Caco-2 (cell line): ENCODE data around the gene PLD3. TPM values are rescaled to one million over a fixed set of nuclear protein-coding genes. Genes with fewer than 3 reads are reported as not detected.

Experiments
- BruUV-seq: library from RNA; stranded (reverse); fragments of 400-500 nt; replicated peaks from 2 replicates; lab custom pipeline; 2021; lab: Mats Ljungman, UMichigan
- CTCF ChIA-PET: fragments of 300-600 bp; sonication (Branson Sonifier 250); formaldehyde crosslinking; loops from one replicate; lab custom pipeline; 2022; ENCODE audit warnings: antibody characterized with exemption; lab: Charles Lee
- POLR2A ChIA-PET: fragments of 300-600 bp; sonication (Branson Sonifier 250); formaldehyde crosslinking; loops from one replicate; lab custom pipeline; 2022; ENCODE audit warnings: antibody characterized with exemption; lab: Charles Lee
- DNase-seq, 2 experiments: peaks; one replicate each; pipeline versions ENCODE4 v3.0.0 to v3.0.0-alpha.2; 2020 to 2022
- H3K27me3 ChIP-seq: replicated peaks from 2 replicates; pipeline ENCODE4 v1.6.0; 2011; ENCODE audit warnings: low read length; ENCODE audit not compliant: control insufficient read depth, insufficient read depth
- H3K36me3 ChIP-seq: 2 replicates; pipeline ENCODE4 v1.5.1; 2011; ENCODE audit warnings: low read length; ENCODE audit not compliant: control insufficient read depth, insufficient read depth
- H3K4me1 ChIP-seq: fragments of 250-450 bp; sonication (Bioruptor Pico); 2 replicates; pipeline ENCODE4 v1.5.1; 2020; ENCODE audit warnings: mild to moderate bottlenecking
- H3K4me3 ChIP-seq: 2 replicates; pipeline ENCODE4 v1.5.1; 2011; ENCODE audit warnings: low read depth, mild to moderate bottlenecking, control low read depth, low read length
- H3K9me3 ChIP-seq: fragments of 250-450 bp; sonication (Bioruptor Pico); 2 replicates; pipeline ENCODE4 v1.5.1; 2020; ENCODE audit warnings: mild to moderate bottlenecking, moderate library complexity
- H3K27ac Mint-ChIP-seq: one replicate; pipeline ENCODE4 v1.8.0; 2022; ENCODE audit warnings: mixed read lengths; ENCODE audit not compliant: unreplicated experiment
- H3K27me3 Mint-ChIP-seq: one replicate; pipeline ENCODE4 v1.8.0; 2022; ENCODE audit warnings: mixed read lengths; ENCODE audit not compliant: insufficient read depth, unreplicated experiment
- H3K36me3 Mint-ChIP-seq: one replicate; pipeline ENCODE4 v1.8.0; 2022; ENCODE audit warnings: mild to moderate bottlenecking, mixed read lengths; ENCODE audit not compliant: insufficient read depth, unreplicated experiment
- H3K4me1 Mint-ChIP-seq: one replicate; pipeline ENCODE4 v1.8.0; 2022; ENCODE audit warnings: low read depth, mixed read lengths; ENCODE audit not compliant: unreplicated experiment
- H3K4me3 Mint-ChIP-seq: one replicate; pipeline ENCODE4 v1.8.0; 2022; ENCODE audit warnings: mild to moderate bottlenecking, moderate library complexity, mixed read lengths; ENCODE audit not compliant: unreplicated experiment
- H3K9me3 Mint-ChIP-seq: one replicate; pipeline ENCODE4 v1.8.0; 2022; ENCODE audit warnings: mixed read lengths; ENCODE audit not compliant: unreplicated experiment
- intact Hi-C: fragments of 100-400 bp; cut with micrococcal nuclease; formaldehyde crosslinking; loops from one replicate; pipeline ENCODE4 v1.10.0; 2022; ENCODE audit not compliant: unreplicated experiment
- total RNA-seq: library from RNA; stranded (reverse); gene quantifications from 2 replicates; pipeline ENCODE4 v1.2.3, GENCODE V29; 2022
- TF ChIP-seq, protein P1 (sequence below), 2 experiments: fragments of 200-600 bp in 1 of 2; IDR thresholded peaks; 1 replicate in 1 of 2; 2 replicates in 1 of 2; pipeline versions ENCODE4 v1.5.1 to v1.8.0; 2011 to 2022; ENCODE audit warnings: antibody characterized with exemption in 1 of 2, control low read depth in 1 of 2, inconsistent platforms in 1 of 2, low read depth in 1 of 2, low read length in 1 of 2, mild to moderate bottlenecking in 1 of 2, moderate library complexity in 1 of 2; ENCODE audit not compliant: insufficient read depth in 1 of 2, severe bottlenecking in 1 of 2, unreplicated experiment in 1 of 2

Gene PLD3
- total RNA-seq, 1 experiment from 2014 or later, result 114 TPM

DNA sequence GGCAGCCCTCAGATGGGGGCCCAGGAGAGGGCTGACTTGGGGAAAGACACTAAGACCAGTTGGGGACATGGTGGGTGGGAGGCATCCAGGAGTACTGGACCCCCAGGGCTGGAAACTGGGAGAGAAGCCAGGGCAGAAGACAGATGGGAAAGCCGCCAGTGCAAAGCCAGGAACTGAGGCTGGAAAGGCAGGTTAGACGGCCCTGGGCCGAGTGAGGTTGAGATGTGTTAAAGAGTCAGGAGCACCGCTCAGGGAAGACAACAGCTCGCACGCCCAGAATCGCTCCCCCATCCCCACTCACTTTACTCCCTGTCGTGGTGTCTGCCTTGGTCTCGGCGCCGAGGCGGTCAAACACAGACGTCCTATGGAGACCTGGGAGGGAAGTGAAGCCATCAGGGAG, 24.8 kb upstream of the PLD3 start:
- intact Hi-C loops, result no loop called here
- H3K9me3 ChIP-seq, result no peaks in the 10 kb centered on the region
- H3K27me3 Mint-ChIP-seq, result no peaks in the 10 kb centered on the region
- peaks cover 74% of the 10 kb centered on the region for H3K36me3 Mint-ChIP-seq
- CTCF ChIA-PET, result no interaction called here
- POLR2A ChIA-PET, result no interaction called here
- TF ChIP-seq, protein P1, sequence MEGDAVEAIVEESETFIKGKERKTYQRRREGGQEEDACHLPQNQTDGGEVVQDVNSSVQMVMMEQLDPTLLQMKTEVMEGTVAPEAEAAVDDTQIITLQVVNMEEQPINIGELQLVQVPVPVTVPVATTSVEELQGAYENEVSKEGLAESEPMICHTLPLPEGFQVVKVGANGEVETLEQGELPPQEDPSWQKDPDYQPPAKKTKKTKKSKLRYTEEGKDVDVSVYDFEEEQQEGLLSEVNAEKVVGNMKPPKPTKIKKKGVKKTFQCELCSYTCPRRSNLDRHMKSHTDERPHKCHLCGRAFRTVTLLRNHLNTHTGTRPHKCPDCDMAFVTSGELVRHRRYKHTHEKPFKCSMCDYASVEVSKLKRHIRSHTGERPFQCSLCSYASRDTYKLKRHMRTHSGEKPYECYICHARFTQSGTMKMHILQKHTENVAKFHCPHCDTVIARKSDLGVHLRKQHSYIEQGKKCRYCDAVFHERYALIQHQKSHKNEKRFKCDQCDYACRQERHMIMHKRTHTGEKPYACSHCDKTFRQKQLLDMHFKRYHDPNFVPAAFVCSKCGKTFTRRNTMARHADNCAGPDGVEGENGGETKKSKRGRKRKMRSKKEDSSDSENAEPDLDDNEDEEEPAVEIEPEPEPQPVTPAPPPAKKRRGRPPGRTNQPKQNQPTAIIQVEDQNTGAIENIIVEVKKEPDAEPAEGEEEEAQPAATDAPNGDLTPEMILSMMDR (IDR thresholded peaks at IDR 0.05; ENCODE audit: insufficient read depth in 1 of 2, low read depth in 1 of 2, low read length in 1 of 2, severe bottlenecking in 1 of 2, unreplicated experiment in 1 of 2), result no peak
- DNase-seq, result no peak
- H3K4me1 ChIP-seq, result no peaks in the 10 kb centered on the region
- no peak overlapping the region for H3K4me3 ChIP-seq
- BruUV-seq, result no TSS peak
- no peaks in the 10 kb centered on the region for H3K27me3 ChIP-seq
- no peaks in the 10 kb centered on the region for H3K9me3 Mint-ChIP-seq
- no peak overlapping the region for H3K4me3 Mint-ChIP-seq
- peaks cover 1% of the 10 kb centered on the region; the same call in 1 of the 2 replicates for H3K36me3 ChIP-seq
- H3K4me1 Mint-ChIP-seq, result no peaks in the 10 kb centered on the region
- H3K27ac Mint-ChIP-seq, result no peak overlapping the region

DNA sequence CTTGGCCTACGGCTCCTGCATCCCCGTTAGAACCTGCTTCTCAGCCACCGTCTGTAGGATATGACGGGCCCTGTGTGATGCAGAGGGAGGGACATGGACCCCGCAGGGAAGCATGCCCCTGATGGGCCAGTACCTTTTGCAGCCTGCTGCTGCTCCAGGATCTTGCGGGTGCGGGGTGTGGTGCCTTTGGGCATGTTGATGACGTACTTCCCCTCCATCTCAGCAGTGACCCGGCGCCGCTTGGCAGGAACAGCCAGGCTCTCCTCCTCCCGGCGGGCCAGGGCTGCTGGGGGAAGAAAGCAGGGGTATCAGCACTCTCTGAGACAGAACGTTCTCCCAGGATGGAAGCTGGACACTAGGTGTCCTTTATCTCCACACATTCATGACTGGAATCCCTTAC, 22.3 kb upstream of the PLD3 start:
- Mint-ChIP-seq H3K4me1 (no peaks in the 10 kb centered on the region), H3K27me3 (no peaks in the 10 kb centered on the region), H3K4me3 (no peak overlapping the region), H3K36me3 (peaks cover 75% of the 10 kb centered on the region), H3K27ac (no peak overlapping the region), H3K9me3 (no peaks in the 10 kb centered on the region)
- TF ChIP-seq, protein P1 (IDR thresholded peaks at IDR 0.05; ENCODE audit: insufficient read depth in 1 of 2, low read depth in 1 of 2, low read length in 1 of 2, severe bottlenecking in 1 of 2, unreplicated experiment in 1 of 2), result no peak
- BruUV-seq, result no TSS peak
- no peak for DNase-seq
- intact Hi-C loops, result no loop called here
- Histone ChIP-seq H3K9me3 (no peaks in the 10 kb centered on the region), H3K36me3 (peaks cover 3% of the 10 kb centered on the region), H3K4me3 (no peak overlapping the region), H3K4me1 (no peaks in the 10 kb centered on the region), H3K27me3 (no peaks in the 10 kb centered on the region)
- CTCF ChIA-PET, result interaction anchor here (1.3 kb wide), 1 partner anchor 21 kb away, joined by 8 read pairs; no protein-coding TSS in a partner anchor
- POLR2A ChIA-PET, result interaction anchor here (0.7 kb wide), 1 partner anchor 127 kb away, joined by 7 read pairs; no protein-coding TSS in a partner anchor

DNA sequence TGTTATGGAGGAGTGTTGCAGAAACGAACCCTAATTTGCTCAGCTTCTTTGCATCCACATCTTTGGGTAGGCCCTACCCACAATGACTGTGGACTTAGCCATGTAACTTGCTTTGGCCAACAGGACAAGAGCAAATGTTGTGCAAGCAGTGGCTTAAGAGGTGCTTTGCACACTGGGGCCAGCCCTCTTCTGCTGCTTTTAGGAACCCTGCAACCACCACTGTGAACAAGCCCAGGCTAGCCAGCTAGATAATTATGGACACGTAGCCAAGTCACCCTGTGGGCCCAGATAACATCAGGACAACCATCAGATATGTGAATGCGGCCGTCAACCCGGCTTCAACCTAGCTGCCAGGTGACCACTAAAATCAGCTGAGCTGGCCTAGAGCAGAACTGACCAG, 17.4 kb upstream of the PLD3 start:
- Histone ChIP-seq H3K4me3 (no peak overlapping the region), H3K27me3 (no peaks in the 10 kb centered on the region), H3K9me3 (no peaks in the 10 kb centered on the region), H3K4me1 (no peaks in the 10 kb centered on the region), H3K36me3 (peaks cover 2% of the 10 kb centered on the region)
- H3K4me3 Mint-ChIP-seq, result no peak overlapping the region
- H3K27ac Mint-ChIP-seq, result no peak overlapping the region
- no peaks in the 10 kb centered on the region for H3K9me3 Mint-ChIP-seq
- H3K27me3 Mint-ChIP-seq, result no peaks in the 10 kb centered on the region
- peak in 1 of 2 experiments; percentile 57 for DNase-seq
- no peaks in the 10 kb centered on the region for H3K4me1 Mint-ChIP-seq
- intact Hi-C loops, result no loop called here
- POLR2A ChIA-PET, result no interaction called here
- TF ChIP-seq, protein P1 (IDR thresholded peaks at IDR 0.05; ENCODE audit: insufficient read depth in 1 of 2, low read depth in 1 of 2, low read length in 1 of 2, severe bottlenecking in 1 of 2, unreplicated experiment in 1 of 2), result no peak
- CTCF ChIA-PET, result interaction anchor here (1.0 kb wide), 1 partner anchor 27 kb away, joined by 3 read pairs; no protein-coding TSS in a partner anchor
- no TSS peak for BruUV-seq
- peaks cover 89% of the 10 kb centered on the region for H3K36me3 Mint-ChIP-seq
